Stimulated activated CD8-positive, alpha-beta memory T cell treated with anti-CD3 and anti-CD28 coated beads, Interleukin-15, amount 100 ng/mL, for 24 hours (primary cell): ENCODE results near the gene SHH.

Source experiments
- DNase-seq: peaks from one replicate; pipeline ENCODE4 v3.0.0-alpha.2; 2020; ENCODE audit warnings: low read depth

SHH gene

GRCh38 chr7:155811895-155812761 is at the start of gene SHH:
SHH (minus strand) TSS chr7:155812463; CDS start chr7:155812122, 341 bp downstream.
- DNase-seq: no peak

- no peak for DNase-seq
Observed at GRCh38 chr7:155861480-155861868, 49.2 kb upstream of the SHH start.

- no peak for DNase-seq
Observed at GRCh38 chr7:155860840-155861479, 48.7 kb upstream of the SHH start.

- DNase-seq: no peak
Observed at GRCh38 chr7:155860461-155860839, 48.2 kb upstream of the SHH start.

- no peak for DNase-seq
Observed at GRCh38 chr7:155858521-155859061, 46.3 kb upstream of the SHH start.

- DNase-seq: no peak
Observed at GRCh38 chr7:155857141-155857540, 44.9 kb upstream of the SHH start.

GRCh38 chr7:155856656-155857055 is 44.4 kb upstream of the SHH start:
- DNase-seq: no peak

GRCh38 chr7:155852426-155853301 is 40.4 kb upstream of the SHH start:
- no peak for DNase-seq

- no peak for DNase-seq
Observed at GRCh38 chr7:155851892-155852291, 39.6 kb upstream of the SHH start.

GRCh38 chr7:155850766-155851678 is 38.8 kb upstream of the SHH start:
- no peak for DNase-seq

GRCh38 chr7:155850001-155850436 is 37.8 kb upstream of the SHH start:
- no peak for DNase-seq

GRCh38 chr7:155848691-155849669 is 36.7 kb upstream of the SHH start:
- DNase-seq: no peak

- no peak for DNase-seq
Observed at GRCh38 chr7:155847821-155848435, 35.7 kb upstream of the SHH start.

GRCh38 chr7:155846936-155847335 is 34.7 kb upstream of the SHH start:
- DNase-seq: no peak

GRCh38 chr7:155846156-155846555 is 33.9 kb upstream of the SHH start:
- no peak for DNase-seq

GRCh38 chr7:155845226-155845625 is 33.0 kb upstream of the SHH start:
- DNase-seq: no peak

GRCh38 chr7:155844526-155844925 is 32.3 kb upstream of the SHH start:
- no peak for DNase-seq

GRCh38 chr7:155844019-155844453 is 31.8 kb upstream of the SHH start:
- no peak for DNase-seq

GRCh38 chr7:155843426-155844018 is 31.3 kb upstream of the SHH start:
- no peak for DNase-seq
